ENCODE results near the gene LHX5. TPM values are rescaled to one million over a fixed set of nuclear protein-coding genes. Genes with fewer than 3 reads are reported as not detected.

LHX5 gene
- total RNA-seq, result under 1 TPM in 1 of 2 donors, not detected in 1; 0.18 TPM
- 8.2 TPM for polyA plus RNA-seq (2013, experiment 1 of 2)
- polyA plus RNA-seq (2013, experiment 2 of 2), result 7.5 TPM
- long read RNA-seq, experiment 1, result 0 reads
- long read RNA-seq, experiment 2, result 0 reads
- long read RNA-seq, experiment 3, result 0 reads
- long read RNA-seq, experiment 4, result 0 reads

GRCh38 chr12:113471619-113472171 is at the start of gene LHX5:
Gene LHX5, minus strand, starts transcription at chr12:113471871. Its CDS starts 373 bp downstream, at chr12:113471498.
- Histone ChIP-seq H3K27me3 (ENCODE audit: control insufficient read depth, insufficient read depth, low read length, poor library complexity, severe bottlenecking) (peaks cover 100% of the 10 kb centered on the region), H3K4me1 (ENCODE audit: control insufficient read depth, insufficient read depth, low read length) (peaks cover 14% of the 10 kb centered on the region), H3K27ac (ENCODE audit: low read depth, low read length) (no peak within 1 kb of the TSS), H3K4me3 (ENCODE audit: low read length) (no peak within 1 kb of the TSS), H3K36me3 (ENCODE audit: control insufficient read depth, insufficient read depth, low read length) (no peaks in the 10 kb centered on the region), H3K9ac (ENCODE audit: extremely low read depth, low read length, poor library complexity, severe bottlenecking) (no peak within 1 kb of the TSS), H3K9me3 (ENCODE audit: control insufficient read depth, low read length) (no peaks in the 10 kb centered on the region)
- H3K4me1 Mint-ChIP-seq, result peaks cover 27% of the 10 kb centered on the region
- H3K27me3 Mint-ChIP-seq (ENCODE audit: insufficient read depth), result peaks cover 100% of the 10 kb centered on the region
- TF ChIP-seq, protein P1, sequence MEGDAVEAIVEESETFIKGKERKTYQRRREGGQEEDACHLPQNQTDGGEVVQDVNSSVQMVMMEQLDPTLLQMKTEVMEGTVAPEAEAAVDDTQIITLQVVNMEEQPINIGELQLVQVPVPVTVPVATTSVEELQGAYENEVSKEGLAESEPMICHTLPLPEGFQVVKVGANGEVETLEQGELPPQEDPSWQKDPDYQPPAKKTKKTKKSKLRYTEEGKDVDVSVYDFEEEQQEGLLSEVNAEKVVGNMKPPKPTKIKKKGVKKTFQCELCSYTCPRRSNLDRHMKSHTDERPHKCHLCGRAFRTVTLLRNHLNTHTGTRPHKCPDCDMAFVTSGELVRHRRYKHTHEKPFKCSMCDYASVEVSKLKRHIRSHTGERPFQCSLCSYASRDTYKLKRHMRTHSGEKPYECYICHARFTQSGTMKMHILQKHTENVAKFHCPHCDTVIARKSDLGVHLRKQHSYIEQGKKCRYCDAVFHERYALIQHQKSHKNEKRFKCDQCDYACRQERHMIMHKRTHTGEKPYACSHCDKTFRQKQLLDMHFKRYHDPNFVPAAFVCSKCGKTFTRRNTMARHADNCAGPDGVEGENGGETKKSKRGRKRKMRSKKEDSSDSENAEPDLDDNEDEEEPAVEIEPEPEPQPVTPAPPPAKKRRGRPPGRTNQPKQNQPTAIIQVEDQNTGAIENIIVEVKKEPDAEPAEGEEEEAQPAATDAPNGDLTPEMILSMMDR (conservative IDR thresholded peaks at IDR 0.05), result no peak
- peak within 1 kb of the TSS; percentile 28 for H3K4me3 Mint-ChIP-seq
- no peaks in the 10 kb centered on the region for H3K9me3 Mint-ChIP-seq
- WGBS, 2 experiments (ENCODE audit: insufficient coverage in 1 of 2, insufficient read length in 1 of 2), result 0 to 1% methylated on average over 2 to 43 of the region's 43 CpGs
- no peak within 1 kb of the TSS for H3K27ac Mint-ChIP-seq
- peak; percentile 86 for DNase-seq
- H3K36me3 Mint-ChIP-seq (ENCODE audit: low read depth), result no peaks in the 10 kb centered on the region

- Mint-ChIP-seq H3K4me1 (peaks cover 7% of the 10 kb centered on the region), H3K9me3 (peaks cover 5% of the 10 kb centered on the region), H3K27me3 (ENCODE audit: insufficient read depth) (peaks cover 77% of the 10 kb centered on the region), H3K4me3 (no peak overlapping the region), H3K27ac (no peak overlapping the region), H3K36me3 (ENCODE audit: low read depth) (no peaks in the 10 kb centered on the region)
- Histone ChIP-seq H3K9me3 (ENCODE audit: control insufficient read depth, low read length) (no peaks in the 10 kb centered on the region), H3K27ac (ENCODE audit: low read depth, low read length) (no peak overlapping the region), H3K4me1 (ENCODE audit: control insufficient read depth, insufficient read depth, low read length) (no peaks in the 10 kb centered on the region), H3K27me3 (ENCODE audit: control insufficient read depth, insufficient read depth, low read length, poor library complexity, severe bottlenecking) (peaks cover 61% of the 10 kb centered on the region), H3K4me3 (ENCODE audit: low read length) (no peak overlapping the region), H3K36me3 (ENCODE audit: control insufficient read depth, insufficient read depth, low read length) (no peaks in the 10 kb centered on the region), H3K9ac (ENCODE audit: extremely low read depth, low read length, poor library complexity, severe bottlenecking) (no peak overlapping the region)
- WGBS, 2 experiments (ENCODE audit: insufficient coverage in 1 of 2, insufficient read length in 1 of 2), result 62 to 82% methylated on average over 12 to 39 of the region's 40 CpGs
- DNase-seq, result no peak
- TF ChIP-seq, protein P1 (conservative IDR thresholded peaks at IDR 0.05), result no peak
Observed at GRCh38 chr12:113519464-113520307, 48.0 kb upstream of the LHX5 start.

DNA sequence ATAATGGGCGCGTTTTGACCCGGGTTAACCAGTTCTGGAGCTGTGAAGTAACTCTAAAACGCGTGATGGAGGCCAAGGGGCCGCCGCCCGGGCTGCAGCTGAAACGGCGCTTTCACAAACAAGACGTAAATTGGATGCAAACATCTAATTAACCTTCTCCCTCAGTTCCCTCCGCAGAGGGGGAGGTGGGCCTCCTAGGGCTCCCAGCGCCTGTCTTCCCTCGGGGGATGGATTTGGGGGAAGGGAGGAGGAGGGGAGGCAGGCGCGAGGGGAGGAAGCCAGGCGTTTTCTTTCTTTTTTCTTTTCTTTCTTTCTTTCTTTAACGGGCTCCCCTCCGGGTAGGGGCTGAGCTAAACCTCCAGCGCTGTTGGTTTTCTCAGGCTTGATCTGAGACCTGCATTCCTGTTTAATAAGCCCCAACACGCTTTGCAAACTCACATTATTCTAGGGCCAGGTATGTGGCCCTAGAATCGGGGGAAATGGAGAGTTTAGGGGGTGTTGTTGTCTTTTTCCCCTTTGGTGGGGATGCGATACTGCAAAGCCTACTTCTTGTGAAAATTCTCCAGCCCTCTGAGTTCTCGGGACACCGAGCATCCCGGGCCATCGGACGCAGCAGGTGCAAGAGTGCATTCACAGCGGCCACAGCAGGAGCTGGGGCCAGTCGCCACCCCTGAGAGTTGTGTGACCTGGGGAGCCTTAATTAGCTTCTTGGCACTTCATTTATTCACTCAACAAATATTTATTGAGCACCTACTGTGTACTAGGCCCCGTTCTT is 43.6 kb upstream of the LHX5 start:
- no peaks in the 10 kb centered on the region for H3K36me3 Mint-ChIP-seq (ENCODE audit: low read depth)
- Histone ChIP-seq H3K36me3 (ENCODE audit: control insufficient read depth, insufficient read depth, low read length) (no peaks in the 10 kb centered on the region), H3K27ac (ENCODE audit: low read depth, low read length) (no peak overlapping the region), H3K27me3 (ENCODE audit: control insufficient read depth, insufficient read depth, low read length, poor library complexity, severe bottlenecking) (peaks cover 81% of the 10 kb centered on the region), H3K4me3 (ENCODE audit: low read length) (peak overlapping the region; percentile 47), H3K9me3 (ENCODE audit: control insufficient read depth, low read length) (no peaks in the 10 kb centered on the region), H3K4me1 (ENCODE audit: control insufficient read depth, insufficient read depth, low read length) (no peaks in the 10 kb centered on the region), H3K9ac (ENCODE audit: extremely low read depth, low read length, poor library complexity, severe bottlenecking) (no peak overlapping the region)
- H3K9me3 Mint-ChIP-seq, result peaks cover 5% of the 10 kb centered on the region
- 4 to 6% methylated on average over 16 to 25 of the region's 31 CpGs for WGBS, 2 experiments (ENCODE audit: insufficient coverage in 1 of 2, insufficient read length in 1 of 2)
- TF ChIP-seq, protein P1 (conservative IDR thresholded peaks at IDR 0.05), result no peak
- H3K4me3 Mint-ChIP-seq, result peak overlapping the region; percentile 35
- peaks cover 11% of the 10 kb centered on the region for H3K4me1 Mint-ChIP-seq
- DNase-seq, result peak; percentile 81
- peaks cover 94% of the 10 kb centered on the region for H3K27me3 Mint-ChIP-seq (ENCODE audit: insufficient read depth)
- no peak overlapping the region for H3K27ac Mint-ChIP-seq

Data from endodermal cell (in vitro differentiated cells).